ENCODE data around the gene LRRC73. TPM values are rescaled to one million over a fixed set of nuclear protein-coding genes. Genes with fewer than 3 reads are reported as not detected.
A peak's percentile ranks its signal among the peaks of the same experiment; 100 is the strongest.

LRRC73 gene
- total RNA-seq, 1 experiment from 2014 or later = 0.22 TPM

- no peak overlapping the region for H2AFZ ChIP-seq (ENCODE audit: low read length)
- no peaks in the 10 kb centered on the region for H4K20me1 ChIP-seq (ENCODE audit: low read length)
- peak overlapping the region; percentile 33 for H3K27ac ChIP-seq (ENCODE audit: low read length)
- DNase-seq (peak; percentile 88), ATAC-seq (peak; percentile 89)
- no peaks in the 10 kb centered on the region for H3F3A ChIP-seq (ENCODE audit: low read length, unreplicated experiment)
- intact Hi-C loops (cut with micrococcal nuclease) = no loop called here
- peaks cover 43% of the 10 kb centered on the region for H3K4me1 ChIP-seq (ENCODE audit: insufficient read depth, low read length)
- H3K9me2 ChIP-seq (replicated peaks; ENCODE audit: low read length) = no peaks in the 10 kb centered on the region
- peak overlapping the region; percentile 68 for H3K4me2 ChIP-seq (ENCODE audit: low read length)
- H3K79me2 ChIP-seq (ENCODE audit: low read length) = peaks cover 76% of the 10 kb centered on the region
- no TSS peak for BruUV-seq (replicated peaks)
- no peak for TF ChIP-seq EZH2phosphoT487 (IDR thresholded peaks at IDR 0.05; ENCODE audit: borderline replicate concordance, low read length)
- TF ChIP-seq EZH2 (IDR thresholded peaks at IDR 0.05; ENCODE audit: low read length, unreplicated experiment) = no peak
- no peak for TF ChIP-seq CTCF (conservative IDR thresholded peaks at IDR 0.05; ENCODE audit: low read depth, low read length)
- no peaks in the 10 kb centered on the region for H3K27me3 ChIP-seq (ENCODE audit: low read length)
- ChIA-PET CTCF (no interaction called here), POLR2A (ENCODE audit: unreplicated experiment) (no interaction called here)
- H3K36me3 ChIP-seq (ENCODE audit: low read depth, low read length) = no peaks in the 10 kb centered on the region
- no peak overlapping the region for H3K9ac ChIP-seq (ENCODE audit: low read length)
- H3K4me3 ChIP-seq (ENCODE audit: low read length) = no peak overlapping the region
- no peaks in the 10 kb centered on the region for H3K9me3 ChIP-seq (ENCODE audit: low read length)
Measured at GRCh38 chr6:43481591-43482236, 28.4 kb downstream of the LRRC73 start.

DNA sequence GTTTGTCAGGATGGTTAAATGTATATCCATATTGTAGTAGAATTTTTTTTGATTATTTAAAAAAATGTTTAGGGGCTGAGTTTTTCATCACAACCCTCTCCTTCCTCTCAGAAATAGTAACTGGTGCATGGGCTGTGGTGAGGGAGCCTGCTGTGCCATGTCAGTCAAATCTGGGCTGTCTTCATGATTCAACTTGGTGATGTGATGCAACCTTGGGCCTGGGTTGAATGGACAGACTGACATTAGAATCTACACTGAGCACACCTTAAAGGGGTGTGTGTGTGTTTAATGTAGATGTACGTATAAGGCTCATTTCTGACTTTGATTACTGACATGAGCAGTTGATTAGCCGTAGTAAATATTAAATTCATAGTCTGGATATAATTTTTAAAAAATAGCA is 29.1 kb downstream of the LRRC73 start:
- peak; percentile 54 for DNase-seq
- intact Hi-C loops (cut with micrococcal nuclease) = no loop called here
- no peak overlapping the region for H3K9ac ChIP-seq (ENCODE audit: low read length)
- POLR2A ChIA-PET (ENCODE audit: unreplicated experiment) = no interaction called here
- TF ChIP-seq EZH2phosphoT487 (IDR thresholded peaks at IDR 0.05; ENCODE audit: borderline replicate concordance, low read length) (no peak), CTCF (conservative IDR thresholded peaks at IDR 0.05; ENCODE audit: low read depth, low read length) (no peak), EZH2 (IDR thresholded peaks at IDR 0.05; ENCODE audit: low read length, unreplicated experiment) (no peak)
- no peak overlapping the region for H2AFZ ChIP-seq (ENCODE audit: low read length)
- no peaks in the 10 kb centered on the region for H3K9me3 ChIP-seq (ENCODE audit: low read length)
- TSS peak; percentile 86 for BruUV-seq (replicated peaks)
- peaks cover 74% of the 10 kb centered on the region for H3K79me2 ChIP-seq (ENCODE audit: low read length)
- H3K9me2 ChIP-seq (replicated peaks; ENCODE audit: low read length) = no peaks in the 10 kb centered on the region
- peak overlapping the region; percentile 33 for H3K27ac ChIP-seq (ENCODE audit: low read length)
- H3K36me3 ChIP-seq (ENCODE audit: low read depth, low read length) = no peaks in the 10 kb centered on the region
- no peaks in the 10 kb centered on the region for H4K20me1 ChIP-seq (ENCODE audit: low read length)
- H3F3A ChIP-seq (ENCODE audit: low read length, unreplicated experiment) = no peaks in the 10 kb centered on the region
- peak overlapping the region; percentile 68 for H3K4me2 ChIP-seq (ENCODE audit: low read length)
- H3K4me1 ChIP-seq (ENCODE audit: insufficient read depth, low read length) = peaks cover 44% of the 10 kb centered on the region
- H3K27me3 ChIP-seq (ENCODE audit: low read length) = no peaks in the 10 kb centered on the region
- peak; percentile 29; the same call in 1 of the 2 replicates for ATAC-seq
- H3K4me3 ChIP-seq (ENCODE audit: low read length) = no peak overlapping the region
- CTCF ChIA-PET = no interaction called here

DNA sequence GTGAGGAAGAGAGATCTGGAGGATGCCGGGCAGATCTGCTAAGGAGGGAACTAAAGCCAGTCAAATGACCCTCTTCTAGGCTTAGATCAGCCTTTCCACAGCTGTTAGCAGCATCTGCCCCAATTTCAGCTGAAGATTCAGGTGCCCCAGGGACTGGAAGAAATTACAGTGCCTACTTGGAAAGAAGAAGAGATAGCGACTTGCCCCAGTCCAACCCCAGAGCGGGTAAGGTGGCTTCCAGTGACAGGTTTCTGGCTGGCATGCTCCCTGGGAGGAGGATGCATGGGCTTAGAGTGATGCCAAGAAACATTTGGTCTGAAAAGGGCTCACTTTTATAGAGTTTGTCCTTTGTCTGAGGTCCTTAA is 32.2 kb downstream of the LRRC73 start:
- Histone ChIP-seq H3K4me1 (ENCODE audit: insufficient read depth, low read length) (peaks cover 44% of the 10 kb centered on the region), H3K9me2 (replicated peaks; ENCODE audit: low read length) (no peaks in the 10 kb centered on the region), H3K36me3 (ENCODE audit: low read depth, low read length) (no peaks in the 10 kb centered on the region), H3K27me3 (ENCODE audit: low read length) (no peaks in the 10 kb centered on the region), H3K9me3 (ENCODE audit: low read length) (no peaks in the 10 kb centered on the region), H4K20me1 (ENCODE audit: low read length) (no peaks in the 10 kb centered on the region), H3K4me2 (ENCODE audit: low read length) (peak overlapping the region; percentile 94), H3K4me3 (ENCODE audit: low read length) (peak overlapping the region; percentile 90), H2AFZ (ENCODE audit: low read length) (no peak overlapping the region), H3K9ac (ENCODE audit: low read length) (peak overlapping the region; percentile 95), H3F3A (ENCODE audit: low read length, unreplicated experiment) (no peaks in the 10 kb centered on the region), H3K27ac (ENCODE audit: low read length) (0 out of 2 replicates have a peak overlapping the region, but pooled peaks have one; percentile 15), H3K79me2 (ENCODE audit: low read length) (peaks cover 51% of the 10 kb centered on the region)
- BruUV-seq (replicated peaks) = TSS peak; percentile 61
- CTCF ChIA-PET = no interaction called here
- intact Hi-C loops (cut with micrococcal nuclease) = no loop called here
- TF ChIP-seq CTCF (conservative IDR thresholded peaks at IDR 0.05; ENCODE audit: low read depth, low read length) = no peak
- TF ChIP-seq EZH2 (IDR thresholded peaks at IDR 0.05; ENCODE audit: low read length, unreplicated experiment) = no peak
- no peak for TF ChIP-seq EZH2phosphoT487 (IDR thresholded peaks at IDR 0.05; ENCODE audit: borderline replicate concordance, low read length)
- ATAC-seq (no peak), DNase-seq (no peak)
- POLR2A ChIA-PET (ENCODE audit: unreplicated experiment) = no interaction called here

Data from PC-3 (cell line).